ENCODE measurements around the gene TFF1.

Gene TFF1

DNA sequence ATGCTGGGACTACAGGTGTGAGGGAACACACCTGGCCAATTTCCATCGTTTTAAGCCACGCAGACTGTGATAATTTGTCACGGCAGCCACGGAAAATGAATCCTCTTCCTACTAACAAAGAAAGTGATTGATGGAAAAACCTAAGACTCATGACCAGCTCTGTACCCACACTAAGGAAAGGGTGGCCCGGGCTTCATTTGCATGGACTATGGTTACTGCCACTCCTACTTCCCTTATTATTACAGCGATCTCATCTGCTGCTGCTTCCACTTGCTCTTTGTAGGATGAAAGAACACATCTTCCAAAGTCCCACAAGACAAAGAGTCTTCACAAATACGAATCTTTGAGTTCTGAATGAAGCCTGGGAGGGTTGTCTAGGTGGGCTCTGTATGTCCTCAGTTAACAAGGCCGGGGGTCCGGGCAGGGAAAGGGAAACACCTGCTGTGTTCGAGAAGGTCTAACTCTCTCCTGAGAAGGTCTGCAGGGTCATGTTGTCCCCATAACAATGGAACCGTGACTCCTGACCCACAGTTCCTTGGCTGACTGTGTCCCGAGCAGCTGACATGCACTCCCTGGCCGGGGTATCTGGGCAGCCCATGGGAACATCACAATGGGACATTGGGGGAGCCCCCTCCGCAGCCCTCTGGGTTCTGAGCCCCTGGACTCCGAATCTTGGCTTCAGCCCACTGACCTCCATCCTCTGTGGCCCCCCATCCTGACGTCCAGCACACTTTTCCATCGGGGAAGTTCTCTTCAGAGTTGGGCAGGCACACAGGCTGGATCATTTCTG is 13.3 kb upstream of the TFF1 start:
- no peak for DNase-seq

DNA sequence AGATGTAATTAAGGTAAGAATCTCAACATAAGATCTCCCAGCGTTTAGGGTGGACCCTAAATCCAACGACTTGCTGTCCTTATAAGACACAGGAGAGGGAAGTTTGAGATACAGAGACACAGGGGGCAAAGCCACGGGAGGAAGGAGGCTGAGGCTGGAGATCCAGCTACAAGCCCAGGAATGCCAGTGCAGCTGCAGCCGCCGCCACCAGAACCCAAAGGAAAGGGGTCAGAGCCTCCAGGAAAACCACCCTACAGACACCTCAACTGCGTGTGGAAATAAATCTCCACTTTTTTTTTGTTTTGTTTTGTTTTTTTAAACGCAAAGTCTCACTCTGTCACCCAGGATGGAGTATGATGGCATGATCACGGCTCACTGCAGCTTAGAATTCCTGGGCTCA is 12.1 kb upstream of the TFF1 start:
- DNase-seq, result no peak

- DNase-seq, result no peak
These were observed 11.6 kb upstream of the TFF1 start for GRCh38 chr21:42377951-42378340.

- no peak for DNase-seq
These were observed 11.0 kb upstream of the TFF1 start for GRCh38 chr21:42377211-42377950.

GRCh38 chr21:42376338-42376982 is 10.1 kb upstream of the TFF1 start:
- DNase-seq, result no peak

- no peak for DNase-seq
These were observed 9.6 kb upstream of the TFF1 start for GRCh38 chr21:42375966-42376337.

DNA sequence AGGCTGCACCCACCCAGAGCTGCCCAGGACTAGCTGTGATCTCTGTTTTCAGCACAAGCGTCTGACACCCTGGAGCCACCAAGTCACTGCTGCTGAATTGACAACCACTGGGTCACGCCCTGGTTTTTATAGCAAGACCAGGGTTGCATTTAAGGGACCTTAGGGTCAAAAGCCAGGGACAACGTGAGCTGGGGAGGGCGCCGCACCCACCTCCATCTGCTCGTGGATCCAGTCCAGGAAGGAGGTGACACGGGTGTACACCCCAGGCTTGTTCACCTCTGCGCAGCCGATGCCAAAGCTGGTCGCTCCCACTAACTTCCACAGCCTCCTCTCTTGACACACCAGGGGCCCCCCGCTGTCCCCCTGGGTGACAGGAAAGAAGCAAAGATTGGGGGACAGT is 9.2 kb upstream of the TFF1 start:
- DNase-seq, result no peak

DNA sequence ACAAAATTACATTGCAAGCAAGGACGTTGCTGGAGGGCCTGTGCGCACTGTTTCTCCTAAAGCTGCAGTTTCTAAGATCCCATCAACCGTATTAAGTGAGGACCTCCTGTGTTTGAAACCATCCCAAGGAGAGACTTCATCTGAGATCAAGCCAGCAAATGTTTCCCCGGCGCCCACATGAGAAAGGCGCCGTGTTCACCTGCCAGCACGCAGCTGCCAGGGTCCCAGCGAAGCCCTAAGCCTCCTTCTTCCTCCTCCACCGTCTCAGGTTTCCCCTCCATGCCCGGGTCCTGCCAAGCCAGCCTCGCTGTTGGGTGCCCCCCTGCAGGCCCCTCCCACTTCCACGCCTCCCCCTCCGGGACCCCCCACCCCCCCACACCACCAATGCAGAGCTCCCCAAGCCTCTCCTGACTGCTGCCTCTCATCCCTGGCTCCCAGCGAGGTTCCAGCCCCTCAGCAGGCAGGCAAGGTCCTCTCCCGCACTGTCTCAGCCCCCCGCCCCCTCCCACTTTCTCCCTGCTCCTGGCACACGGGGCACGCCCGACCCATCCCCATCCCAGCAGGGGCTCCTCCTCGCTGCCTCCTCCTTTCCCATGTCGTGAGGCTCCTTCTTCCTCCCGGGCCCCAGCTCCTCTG is 8.6 kb upstream of the TFF1 start:
- DNase-seq, result no peak

DNA sequence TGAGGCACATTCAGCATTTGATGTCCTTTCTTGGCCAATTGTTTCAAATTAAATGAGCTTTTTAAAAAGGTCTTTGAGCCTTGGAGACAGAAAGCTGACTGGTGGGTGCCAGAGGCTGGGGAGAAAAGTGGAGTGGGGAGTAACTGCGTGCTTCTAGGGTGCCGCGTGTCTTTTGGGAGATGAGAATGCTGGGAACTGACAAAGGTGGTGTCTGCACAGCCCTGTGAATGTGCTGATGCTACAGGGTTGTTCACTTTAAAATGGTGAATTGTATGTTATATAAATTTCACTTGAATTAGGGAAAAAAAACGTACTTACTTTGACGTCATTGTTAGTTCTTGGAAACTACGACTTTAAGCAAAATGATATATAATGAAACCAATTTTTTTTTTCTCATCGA is 8.1 kb upstream of the TFF1 start:
- no peak for DNase-seq

DNA sequence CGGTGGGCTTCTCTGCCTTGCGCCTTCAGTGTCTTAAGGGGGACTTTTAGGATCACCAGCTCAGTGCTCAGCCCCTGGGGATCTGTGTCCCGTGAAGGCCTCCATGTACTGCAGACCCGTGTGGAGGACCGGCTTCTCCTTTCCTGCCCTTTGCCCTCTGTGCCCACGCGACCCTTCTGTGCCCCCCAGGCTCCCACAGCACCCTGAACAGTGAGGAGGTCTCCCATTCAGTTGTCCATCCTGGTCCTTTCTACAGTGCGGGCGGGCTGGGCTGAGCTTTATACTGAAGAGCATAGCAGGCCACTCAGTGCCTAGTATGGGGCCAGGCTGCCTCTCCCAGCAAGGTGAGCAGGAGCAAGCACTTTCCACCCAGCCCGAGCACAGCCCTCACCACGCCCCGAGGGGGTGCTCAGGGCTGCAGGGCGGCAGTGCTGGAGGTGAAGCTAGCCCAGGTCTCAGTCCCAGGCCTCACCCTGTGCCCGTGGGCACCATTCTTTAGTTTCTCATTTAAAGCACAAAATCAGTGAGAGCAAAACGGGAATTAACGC is 7.6 kb upstream of the TFF1 start:
- DNase-seq, result no peak

- no peak for DNase-seq
These were observed 7.0 kb upstream of the TFF1 start for GRCh38 chr21:42373196-42373907.

DNA sequence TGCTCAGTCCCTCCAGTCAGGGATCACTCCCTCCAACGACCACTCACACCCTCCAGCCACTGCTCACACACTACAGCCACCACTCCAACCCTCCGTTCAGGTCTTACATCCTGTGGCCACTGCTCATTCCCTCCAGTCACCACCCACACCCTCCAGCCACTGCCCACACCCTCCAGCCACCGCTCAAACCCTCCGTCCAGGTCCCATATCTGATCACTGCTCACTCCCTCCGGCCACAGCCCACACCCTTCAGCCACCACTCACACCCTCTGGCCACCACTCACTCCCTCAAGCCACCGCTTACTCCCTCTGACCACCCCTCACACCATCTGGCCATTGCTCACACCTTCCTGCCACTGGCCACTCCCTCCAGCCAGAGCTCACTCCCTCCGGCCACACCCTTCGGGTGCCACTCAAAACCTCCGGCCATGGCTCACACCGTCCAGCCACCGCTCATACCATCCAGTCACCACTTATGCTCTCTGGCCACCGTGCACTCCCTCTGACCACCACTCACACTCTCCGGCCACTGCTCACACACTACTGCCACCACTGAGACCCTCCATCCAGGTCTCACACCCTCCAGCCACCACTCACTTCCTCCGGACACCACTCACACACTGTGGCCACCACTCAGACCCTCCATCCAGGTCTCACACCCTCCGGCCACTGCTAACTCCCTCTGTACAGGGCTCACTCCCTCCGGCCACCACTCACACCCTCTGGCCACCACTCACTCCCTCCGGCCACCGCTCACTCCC is 4.7 kb upstream of the TFF1 start:
- no peak for DNase-seq

- no peak for DNase-seq
These were observed 3.5 kb upstream of the TFF1 start for GRCh38 chr21:42369821-42370220.

- no peak for DNase-seq
These were observed 1.2 kb upstream of the TFF1 start for GRCh38 chr21:42367367-42368165.

- DNase-seq, result no peak
These were observed 565 bp downstream of the TFF1 start for GRCh38 chr21:42365770-42366169.

GRCh38 chr21:42364304-42364865 is 1.9 kb downstream of the TFF1 start:
- no peak for DNase-seq

DNA sequence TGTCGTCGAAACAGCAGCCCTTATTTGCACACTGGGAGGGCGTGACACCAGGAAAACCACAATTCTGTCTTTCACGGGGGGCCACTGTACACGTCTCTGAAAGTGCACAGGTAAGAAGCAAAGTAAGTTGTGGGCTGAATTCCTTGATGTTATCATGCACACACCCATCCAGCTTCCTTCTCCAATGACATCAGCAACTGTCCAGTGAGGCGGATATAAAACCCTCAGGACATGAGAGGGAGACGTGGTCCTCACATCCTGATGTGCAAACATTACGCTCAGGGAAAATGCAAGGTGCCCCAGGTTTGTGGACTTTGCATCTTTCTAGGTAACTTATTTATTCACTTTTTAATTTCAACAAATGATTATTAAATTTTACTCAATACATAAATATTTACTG is 3.0 kb downstream of the TFF1 start:
- no peak for DNase-seq

DNA sequence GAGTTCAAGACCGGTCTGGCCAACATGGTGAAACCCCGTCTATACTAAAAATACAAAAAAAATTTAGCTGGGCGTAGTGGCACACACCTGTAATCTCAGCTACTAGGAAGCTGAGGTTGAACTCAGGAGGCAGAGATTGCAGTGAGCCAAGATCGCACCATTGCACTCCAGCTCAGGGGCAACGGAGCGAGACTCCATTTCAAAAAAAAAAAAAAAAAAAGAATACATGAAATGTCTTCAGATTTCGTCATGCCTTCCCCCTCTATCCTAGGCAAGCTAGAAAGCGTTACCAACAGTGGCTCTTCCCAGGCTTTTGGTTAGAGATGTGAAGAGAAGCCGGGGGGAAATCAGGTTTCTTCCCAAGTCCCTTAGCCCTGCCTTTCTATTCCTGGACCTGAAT is 3.6 kb downstream of the TFF1 start:
- no peak for DNase-seq

DNA sequence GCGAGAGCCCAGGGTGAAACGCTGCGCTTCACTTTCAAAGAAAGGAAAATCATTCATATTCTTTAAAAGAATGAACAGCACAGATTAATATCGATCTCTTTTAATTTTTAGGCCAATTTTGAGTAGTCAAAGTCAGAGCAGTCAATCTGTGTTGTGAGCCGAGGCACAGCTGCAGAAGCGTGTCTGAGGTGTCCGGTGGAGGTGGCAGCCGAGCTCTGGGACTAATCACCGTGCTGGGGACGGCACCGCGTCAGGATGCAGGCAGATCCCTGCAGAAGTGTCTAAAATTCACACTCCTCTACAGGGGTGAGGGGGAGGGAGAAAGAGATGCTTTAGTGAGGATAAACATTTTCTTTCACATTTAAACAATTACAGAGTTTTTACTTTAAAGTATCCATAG is 4.1 kb downstream of the TFF1 start:
- no peak for DNase-seq

DNA sequence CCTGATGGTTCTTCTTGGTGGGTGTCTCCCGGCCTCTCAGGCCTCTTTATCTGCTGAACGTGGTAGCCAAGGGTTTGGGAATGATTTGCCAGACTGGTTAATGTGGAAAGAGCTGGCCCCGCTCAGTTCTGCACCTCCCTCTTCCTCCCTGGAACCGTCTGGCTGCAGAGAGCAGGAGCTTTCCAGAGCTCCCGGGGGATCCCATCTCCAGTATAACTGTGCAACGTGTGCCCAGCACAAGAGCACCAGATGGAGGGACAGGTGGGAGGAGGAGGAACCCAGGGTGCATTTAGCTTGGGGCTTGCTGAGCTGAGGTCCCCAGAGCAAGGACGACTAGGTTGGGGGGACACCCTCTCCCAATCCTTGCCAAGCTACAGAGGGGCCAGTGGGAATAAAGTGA is 5.0 kb downstream of the TFF1 start:
- DNase-seq, result no peak

DNA sequence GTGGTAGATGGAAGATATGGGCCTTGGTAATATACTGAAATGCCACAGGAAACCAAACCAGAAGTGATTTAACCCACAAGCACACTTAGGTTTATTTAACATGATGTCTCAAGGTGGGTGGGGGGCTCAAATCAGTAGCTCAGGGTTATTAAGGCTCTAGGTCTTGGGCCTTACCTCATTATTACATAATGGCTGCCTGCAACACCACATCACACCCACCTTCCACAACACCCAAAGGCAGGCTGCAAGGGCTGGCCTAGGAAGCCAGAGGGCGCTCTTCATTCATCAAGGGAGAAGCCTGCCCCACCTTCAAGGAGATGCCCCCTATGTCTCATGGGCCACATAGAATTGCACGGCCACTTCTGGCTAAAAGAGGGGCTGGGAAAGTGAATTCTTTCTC is 6.0 kb downstream of the TFF1 start:
- DNase-seq, result no peak

All from NCI-H446 treated with DMSO at 0.1 percent for 48 hours (cell line).